Measurements from ENCODE around the gene GRM1.

Gene GRM1

DNA sequence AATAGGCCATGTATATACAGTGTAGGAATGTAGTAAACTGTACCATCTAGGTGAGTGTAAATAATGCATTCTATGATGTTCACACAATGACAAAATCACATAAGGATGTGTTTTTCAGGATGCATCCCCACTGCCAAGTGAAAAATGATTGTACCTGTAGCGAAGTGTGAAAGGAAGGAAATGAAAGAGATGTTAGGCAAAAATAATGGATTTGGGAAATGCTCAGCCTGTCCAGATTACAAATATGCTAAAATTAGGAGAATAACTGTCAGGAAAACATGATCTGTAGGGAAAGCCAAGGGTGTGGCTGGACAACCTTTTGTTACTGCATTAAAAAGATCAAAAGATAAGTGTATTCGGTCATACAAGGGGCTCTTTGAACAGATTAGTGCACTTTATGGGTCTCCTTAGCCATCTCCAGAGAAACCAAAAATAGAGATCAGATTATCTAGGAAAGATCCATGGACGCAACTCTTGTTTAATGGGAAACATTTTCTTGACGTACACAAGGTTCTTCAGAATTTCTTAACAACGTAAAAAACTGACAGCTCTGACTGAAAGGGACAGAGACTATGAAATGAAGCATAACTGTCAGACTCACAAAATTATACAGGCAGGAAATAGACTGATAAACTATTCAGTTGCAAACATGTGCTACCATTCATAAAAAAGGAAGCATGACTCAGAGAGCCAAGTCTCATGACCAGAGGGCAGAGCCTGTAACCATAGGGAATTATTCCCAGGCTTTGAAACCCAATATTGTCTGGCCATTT, 261.1 kb downstream of the GRM1 start:
- no peak overlapping the region for H3K4me3 ChIP-seq (ENCODE audit: low read depth, low read length)
- H3K27ac ChIP-seq (ENCODE audit: low read depth, low read length) = no peak overlapping the region

DNA sequence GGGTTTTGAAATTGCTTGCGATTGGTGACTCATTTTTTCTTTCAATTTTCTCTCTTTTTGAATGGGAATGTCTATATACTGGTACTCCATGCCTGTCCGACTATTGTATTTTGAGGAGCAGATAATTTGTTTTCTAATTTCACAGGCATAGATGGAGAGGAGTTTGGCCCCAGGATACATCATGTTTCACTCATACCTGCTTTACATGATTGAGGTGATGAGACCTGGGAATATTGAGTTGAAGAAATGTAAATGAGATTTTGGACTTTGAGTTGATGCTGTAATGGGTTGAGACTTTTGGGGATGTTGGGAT, 261.7 kb downstream of the GRM1 start:
- H3K4me1 ChIP-seq (ENCODE audit: control insufficient read depth, insufficient read depth, low read length) = no peaks in the 10 kb centered on the region
- H3K9me3 ChIP-seq (ENCODE audit: control insufficient read depth, insufficient read depth, low read depth, low read length) = no peaks in the 10 kb centered on the region
- H3K36me3 ChIP-seq (ENCODE audit: control insufficient read depth, insufficient read depth, low read length) = no peaks in the 10 kb centered on the region
- no peak overlapping the region for H3K9ac ChIP-seq (ENCODE audit: low read length)
- H3K27ac ChIP-seq (ENCODE audit: low read depth, low read length) = no peak overlapping the region
- H3K27me3 ChIP-seq (ENCODE audit: control insufficient read depth, insufficient read depth, low read length) = no peaks in the 10 kb centered on the region
- H3K4me3 ChIP-seq (ENCODE audit: low read depth, low read length) = no peak overlapping the region

More for the DNA sequence above, 261.1 kb downstream of the GRM1 start:
- H3K4me1 ChIP-seq (ENCODE audit: control insufficient read depth, insufficient read depth, low read length) = no peaks in the 10 kb centered on the region
- no peaks in the 10 kb centered on the region for H3K36me3 ChIP-seq (ENCODE audit: control insufficient read depth, insufficient read depth, low read length)
- H3K27me3 ChIP-seq (ENCODE audit: control insufficient read depth, insufficient read depth, low read length) = no peaks in the 10 kb centered on the region
- no peaks in the 10 kb centered on the region for H3K9me3 ChIP-seq (ENCODE audit: control insufficient read depth, insufficient read depth, low read depth, low read length)
- no peak overlapping the region for H3K9ac ChIP-seq (ENCODE audit: low read length)

DNA sequence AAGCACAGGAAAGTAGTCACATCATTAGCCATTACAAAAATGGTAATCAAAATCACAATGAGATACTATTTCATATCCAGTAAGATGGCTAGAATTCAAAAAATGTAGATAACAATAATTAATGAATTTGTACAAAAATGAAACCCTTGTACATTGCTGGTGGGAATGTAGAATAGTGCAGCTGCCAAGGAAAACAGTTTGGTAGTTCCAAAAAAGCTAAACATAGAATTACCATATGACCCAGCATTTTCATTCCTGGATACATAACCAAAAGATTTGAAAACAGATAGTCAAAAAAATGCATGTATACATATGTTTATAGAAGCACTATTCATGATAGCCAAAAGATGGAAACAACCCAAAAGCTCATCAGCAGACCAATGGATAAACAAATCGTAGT, 263.6 kb downstream of the GRM1 start:
- Histone ChIP-seq H3K9ac (ENCODE audit: low read length) (no peak overlapping the region), H3K4me3 (ENCODE audit: low read depth, low read length) (no peak overlapping the region), H3K4me1 (ENCODE audit: control insufficient read depth, insufficient read depth, low read length) (no peaks in the 10 kb centered on the region), H3K27ac (ENCODE audit: low read depth, low read length) (no peak overlapping the region), H3K27me3 (ENCODE audit: control insufficient read depth, insufficient read depth, low read length) (no peaks in the 10 kb centered on the region), H3K36me3 (ENCODE audit: control insufficient read depth, insufficient read depth, low read length) (no peaks in the 10 kb centered on the region), H3K9me3 (ENCODE audit: control insufficient read depth, insufficient read depth, low read depth, low read length) (no peaks in the 10 kb centered on the region)

DNA sequence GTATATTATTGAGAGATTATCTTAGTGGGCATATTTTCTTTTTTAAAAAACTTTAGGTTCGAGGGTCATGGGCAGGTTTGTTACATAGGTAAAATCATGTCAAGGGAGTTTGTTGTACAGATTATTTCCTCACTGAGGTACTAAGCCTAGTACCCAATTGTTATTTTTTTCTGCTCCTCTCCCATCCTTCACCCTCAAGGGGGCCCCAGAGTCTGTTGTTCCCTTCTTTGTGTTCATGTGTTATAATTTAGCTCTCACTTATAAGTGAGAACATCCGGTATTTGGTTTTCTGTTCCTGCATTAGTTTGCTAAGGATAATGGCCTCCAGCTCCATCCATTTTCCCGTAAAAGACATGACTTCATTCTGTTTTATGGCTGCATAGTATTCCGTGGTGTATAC, 266.8 kb downstream of the GRM1 start:
- no peaks in the 10 kb centered on the region for H3K4me1 ChIP-seq (ENCODE audit: control insufficient read depth, insufficient read depth, low read length)
- H3K9ac ChIP-seq (ENCODE audit: low read length) = no peak overlapping the region
- H3K4me3 ChIP-seq (ENCODE audit: low read depth, low read length) = no peak overlapping the region
- H3K27me3 ChIP-seq (ENCODE audit: control insufficient read depth, insufficient read depth, low read length) = no peaks in the 10 kb centered on the region
- H3K9me3 ChIP-seq (ENCODE audit: control insufficient read depth, insufficient read depth, low read depth, low read length) = no peaks in the 10 kb centered on the region
- H3K27ac ChIP-seq (ENCODE audit: low read depth, low read length) = no peak overlapping the region
- H3K36me3 ChIP-seq (ENCODE audit: control insufficient read depth, insufficient read depth, low read length) = no peaks in the 10 kb centered on the region

DNA sequence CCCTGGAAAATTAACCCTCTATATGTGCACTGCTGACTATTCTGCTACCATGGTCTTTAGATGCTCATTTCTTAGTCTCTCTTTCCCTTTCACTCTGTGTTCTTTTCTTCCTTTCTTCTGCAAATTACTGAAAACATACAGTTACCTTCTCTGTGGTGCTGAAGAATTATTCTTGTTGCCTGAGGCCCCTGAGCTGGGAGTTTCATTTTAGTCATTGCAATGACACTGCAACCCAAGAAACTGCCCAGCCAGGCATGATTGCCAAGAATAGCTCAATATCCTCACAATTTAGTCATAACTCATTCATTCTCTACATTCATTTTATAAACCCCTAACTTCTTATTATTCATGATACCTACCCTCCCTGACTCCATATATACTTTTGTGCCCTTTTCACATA, 269.0 kb downstream of the GRM1 start:
- Histone ChIP-seq H3K4me1 (ENCODE audit: control insufficient read depth, insufficient read depth, low read length) (no peaks in the 10 kb centered on the region), H3K4me3 (ENCODE audit: low read depth, low read length) (no peak overlapping the region)

DNA sequence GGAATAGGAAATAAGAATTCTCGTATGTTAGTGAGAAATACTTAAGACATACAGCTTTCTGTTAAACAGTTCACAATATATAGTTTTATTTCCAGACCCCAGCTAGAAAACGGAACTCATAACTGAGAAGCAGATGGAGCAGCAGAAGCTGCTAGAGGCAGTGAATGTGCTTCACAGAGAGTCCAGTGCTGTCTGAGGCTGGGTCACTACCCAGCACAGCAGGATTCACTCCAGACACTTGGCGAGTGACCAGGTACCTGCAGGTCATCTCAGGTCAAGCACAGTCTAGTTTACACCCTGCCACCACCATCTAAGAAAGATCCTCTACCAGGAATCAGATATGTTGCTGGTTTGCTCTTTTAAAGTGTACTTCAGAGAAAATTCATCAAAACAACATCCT, 271.7 kb downstream of the GRM1 start:
- no peaks in the 10 kb centered on the region for H3K9me3 ChIP-seq (ENCODE audit: control insufficient read depth, insufficient read depth, low read depth, low read length)
- H3K4me3 ChIP-seq (ENCODE audit: low read depth, low read length) = no peak overlapping the region
- H3K9ac ChIP-seq (ENCODE audit: low read length) = no peak overlapping the region
- no peak overlapping the region for H3K27ac ChIP-seq (ENCODE audit: low read depth, low read length)
- no peaks in the 10 kb centered on the region for H3K27me3 ChIP-seq (ENCODE audit: control insufficient read depth, insufficient read depth, low read length)
- H3K36me3 ChIP-seq (ENCODE audit: control insufficient read depth, insufficient read depth, low read length) = no peaks in the 10 kb centered on the region
- peaks cover 5% of the 10 kb centered on the region; the same call in 1 of the 2 replicates for H3K4me1 ChIP-seq (ENCODE audit: control insufficient read depth, insufficient read depth, low read length)

More for the DNA sequence above, 269.0 kb downstream of the GRM1 start:
- H3K36me3 ChIP-seq (ENCODE audit: control insufficient read depth, insufficient read depth, low read length) = no peaks in the 10 kb centered on the region
- H3K27me3 ChIP-seq (ENCODE audit: control insufficient read depth, insufficient read depth, low read length) = no peaks in the 10 kb centered on the region
- no peak overlapping the region for H3K27ac ChIP-seq (ENCODE audit: low read depth, low read length)
- H3K9me3 ChIP-seq (ENCODE audit: control insufficient read depth, insufficient read depth, low read depth, low read length) = no peaks in the 10 kb centered on the region
- H3K9ac ChIP-seq (ENCODE audit: low read length) = no peak overlapping the region

DNA sequence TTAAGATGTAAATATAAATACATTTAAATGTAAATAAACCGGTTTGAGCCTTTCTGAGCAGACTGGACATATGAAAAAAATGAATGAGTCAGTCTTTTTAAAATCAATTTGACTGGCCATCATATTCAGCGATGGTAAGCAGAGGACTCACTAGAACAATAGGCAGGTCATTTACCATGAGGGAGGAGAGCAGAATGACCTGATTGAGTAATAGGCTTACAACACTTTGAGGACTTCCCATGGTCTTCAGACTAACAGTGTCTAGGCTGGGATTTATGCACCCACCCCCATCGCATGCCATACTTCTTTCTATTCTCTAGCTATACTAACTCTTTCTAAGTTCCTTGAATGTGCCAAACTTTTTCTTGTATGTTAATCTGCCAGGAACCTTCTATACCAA, 272.9 kb downstream of the GRM1 start:
- no peak overlapping the region for H3K27ac ChIP-seq (ENCODE audit: low read depth, low read length)

DNA sequence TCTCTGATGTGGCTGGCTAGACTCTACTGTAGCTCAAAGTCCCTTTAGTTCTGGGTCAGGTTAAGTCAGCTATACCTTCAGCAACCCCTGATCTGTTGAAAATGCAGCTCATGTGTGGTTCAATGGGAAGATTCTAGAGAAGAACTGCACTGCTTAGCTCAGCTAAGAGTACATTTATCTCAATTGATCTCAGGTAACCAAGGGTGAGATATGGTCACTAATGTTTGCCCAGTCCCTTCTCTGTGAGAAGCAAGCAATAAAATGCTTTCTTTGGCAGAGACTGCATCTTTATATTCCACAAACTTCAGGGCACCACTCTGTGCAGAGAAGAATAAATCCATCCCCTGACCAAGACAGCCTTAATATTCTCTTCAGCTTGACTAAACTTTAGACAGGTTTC, 274.1 kb downstream of the GRM1 start:
- H3K36me3 ChIP-seq (ENCODE audit: control insufficient read depth, insufficient read depth, low read length) = no peaks in the 10 kb centered on the region
- H3K9ac ChIP-seq (ENCODE audit: low read length) = no peak overlapping the region
- H3K27ac ChIP-seq (ENCODE audit: low read depth, low read length) = no peak overlapping the region
- no peaks in the 10 kb centered on the region for H3K9me3 ChIP-seq (ENCODE audit: control insufficient read depth, insufficient read depth, low read depth, low read length)
- peaks cover 5% of the 10 kb centered on the region; the same call in 1 of the 2 replicates for H3K4me1 ChIP-seq (ENCODE audit: control insufficient read depth, insufficient read depth, low read length)
- no peak overlapping the region for H3K4me3 ChIP-seq (ENCODE audit: low read depth, low read length)
- no peaks in the 10 kb centered on the region for H3K27me3 ChIP-seq (ENCODE audit: control insufficient read depth, insufficient read depth, low read length)

More for the DNA sequence above, 272.9 kb downstream of the GRM1 start:
- Histone ChIP-seq H3K9me3 (ENCODE audit: control insufficient read depth, insufficient read depth, low read depth, low read length) (no peaks in the 10 kb centered on the region), H3K4me3 (ENCODE audit: low read depth, low read length) (no peak overlapping the region), H3K36me3 (ENCODE audit: control insufficient read depth, insufficient read depth, low read length) (no peaks in the 10 kb centered on the region), H3K9ac (ENCODE audit: low read length) (no peak overlapping the region), H3K27me3 (ENCODE audit: control insufficient read depth, insufficient read depth, low read length) (no peaks in the 10 kb centered on the region), H3K4me1 (ENCODE audit: control insufficient read depth, insufficient read depth, low read length) (peaks cover 5% of the 10 kb centered on the region; the same call in 1 of the 2 replicates)

DNA sequence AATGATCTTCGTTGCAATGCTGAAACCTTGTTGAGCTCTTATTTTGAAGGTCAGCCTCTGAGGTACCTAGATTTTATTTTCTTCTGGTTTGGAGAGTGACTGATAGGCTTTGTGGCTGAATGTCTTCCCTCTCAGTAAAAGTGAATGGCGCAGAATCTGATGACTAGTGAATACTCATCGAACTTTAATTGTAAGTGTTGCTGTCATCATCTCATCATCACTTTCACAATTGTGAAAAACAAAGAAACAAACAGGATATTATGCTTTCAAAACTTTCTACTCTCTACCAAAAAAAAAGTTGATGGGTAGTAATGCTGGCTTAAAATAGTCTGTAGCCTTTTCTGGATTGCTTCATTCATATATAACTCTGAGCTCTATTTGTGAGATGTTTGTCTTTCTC, 275.3 kb downstream of the GRM1 start:
- Histone ChIP-seq H3K9me3 (ENCODE audit: control insufficient read depth, insufficient read depth, low read depth, low read length) (no peaks in the 10 kb centered on the region), H3K4me3 (ENCODE audit: low read depth, low read length) (no peak overlapping the region), H3K4me1 (ENCODE audit: control insufficient read depth, insufficient read depth, low read length) (peaks cover 5% of the 10 kb centered on the region; the same call in 1 of the 2 replicates), H3K27me3 (ENCODE audit: control insufficient read depth, insufficient read depth, low read length) (no peaks in the 10 kb centered on the region), H3K36me3 (ENCODE audit: control insufficient read depth, insufficient read depth, low read length) (no peaks in the 10 kb centered on the region), H3K27ac (ENCODE audit: low read depth, low read length) (no peak overlapping the region), H3K9ac (ENCODE audit: low read length) (no peak overlapping the region)

DNA sequence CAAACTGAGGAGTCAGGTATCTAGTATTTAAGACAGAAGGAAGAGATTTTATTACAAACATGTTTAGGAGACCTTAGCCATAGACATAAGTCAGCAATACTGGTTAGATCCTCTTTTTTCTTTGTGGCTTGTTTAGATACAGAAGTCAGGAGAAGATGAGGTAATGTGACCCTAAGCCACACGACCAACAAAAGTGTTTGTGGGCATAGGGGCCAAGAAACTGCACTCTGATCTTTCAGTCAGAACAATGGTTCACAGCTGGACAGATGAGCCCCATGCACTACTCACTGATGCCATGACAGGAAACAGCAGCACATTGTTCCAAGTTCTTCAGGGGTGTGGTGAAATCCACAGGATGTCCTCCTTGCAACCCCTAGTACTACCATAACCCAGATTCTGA, 276.2 kb downstream of the GRM1 start:
- H3K27ac ChIP-seq (ENCODE audit: low read depth, low read length) = no peak overlapping the region
- H3K27me3 ChIP-seq (ENCODE audit: control insufficient read depth, insufficient read depth, low read length) = no peaks in the 10 kb centered on the region
- peaks cover 5% of the 10 kb centered on the region; the same call in 1 of the 2 replicates for H3K4me1 ChIP-seq (ENCODE audit: control insufficient read depth, insufficient read depth, low read length)
- H3K4me3 ChIP-seq (ENCODE audit: low read depth, low read length) = no peak overlapping the region
- no peak overlapping the region for H3K9ac ChIP-seq (ENCODE audit: low read length)
- H3K36me3 ChIP-seq (ENCODE audit: control insufficient read depth, insufficient read depth, low read length) = no peaks in the 10 kb centered on the region
- H3K9me3 ChIP-seq (ENCODE audit: control insufficient read depth, insufficient read depth, low read depth, low read length) = no peaks in the 10 kb centered on the region

DNA sequence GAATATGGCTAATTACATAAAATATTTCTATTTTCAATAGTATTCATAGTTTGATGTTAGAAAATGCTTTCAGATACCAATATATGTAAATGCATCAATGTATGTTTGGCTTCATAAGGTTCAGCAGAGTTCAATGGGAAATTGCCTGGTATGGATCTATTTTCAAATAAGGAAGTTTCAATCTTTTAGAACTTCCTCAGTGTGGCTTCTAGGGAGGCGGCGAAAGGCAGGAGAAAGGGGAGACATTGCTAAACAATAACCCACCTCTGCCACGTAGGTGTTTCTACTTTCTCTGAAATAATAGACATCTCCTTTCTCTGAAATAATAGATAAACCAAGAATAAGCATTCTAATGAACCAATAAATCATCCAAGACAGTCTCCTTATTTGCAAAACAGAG, 277.1 kb downstream of the GRM1 start:
- Histone ChIP-seq H3K27ac (ENCODE audit: low read depth, low read length) (no peak overlapping the region), H3K9ac (ENCODE audit: low read length) (no peak overlapping the region), H3K4me3 (ENCODE audit: low read depth, low read length) (no peak overlapping the region), H3K9me3 (ENCODE audit: control insufficient read depth, insufficient read depth, low read depth, low read length) (no peaks in the 10 kb centered on the region), H3K27me3 (ENCODE audit: control insufficient read depth, insufficient read depth, low read length) (no peaks in the 10 kb centered on the region), H3K36me3 (ENCODE audit: control insufficient read depth, insufficient read depth, low read length) (no peaks in the 10 kb centered on the region), H3K4me1 (ENCODE audit: control insufficient read depth, insufficient read depth, low read length) (peaks cover 5% of the 10 kb centered on the region; the same call in 1 of the 2 replicates)
